Measurements from ENCODE around the gene NME4. TPM values are rescaled to one million over a fixed set of nuclear protein-coding genes. Genes with fewer than 3 reads are reported as not detected.

The NME4 gene
- polyA plus RNA-seq, 2 of the 4 experiments (the other 2 are of a cell fraction) = 239 to 349 TPM

GRCh38 chr16:379961-380761, 16.8 kb upstream of the NME4 start:
- Histone ChIP-seq H3K4me3 (peak overlapping the region; percentile 98), H3K4me1 (peaks cover 10% of the 10 kb centered on the region; the same call in 2 of the 3 replicates), H3K27ac (peak overlapping the region; percentile 92 to 97; a peak in 4 of 6 replicates), H3K4me2 (peak overlapping the region; percentile 100), H3K9me3 (no peaks in the 10 kb centered on the region)
- ATAC-seq = no peak
- FAIRE-seq = no peak
- TF ChIP-seq HMGXB4 (CRISPR knock-in tag; IDR thresholded peaks at IDR 0.05; ENCODE audit: borderline replicate concordance) = no peak
- TF ChIP-seq HEYL (CRISPR knock-in tag; IDR thresholded peaks at IDR 0.05) = no peak
- WGBS (ENCODE audit: missing lambda C conversion rate) = 80% methylated on average over 26 of the region's 27 CpGs
- CTCF ChIA-PET = interaction anchor here (1.2 to 3.4 kb wide), 4 partner anchors 9 to 273 kb away, joined by 4 to 11 read pairs (median 5); partner anchors contain the start of gene MRPL28
- POLR2A ChIA-PET = no interaction called here
- DNase-seq (ENCODE audit: low read depth in 1 of 2, low spot score in 1 of 2) = no peak

GRCh38 chr16:380762-381011, 16.3 kb upstream of the NME4 start:
- FAIRE-seq (no peak), ATAC-seq (peak; percentile 36 to 71; a peak in 4 of 6 replicates), DNase-seq (ENCODE audit: low read depth in 1 of 2, low spot score in 1 of 2) (no peak)
- Histone ChIP-seq H3K9me3 (no peaks in the 10 kb centered on the region), H3K4me3 (peak overlapping the region; percentile 98), H3K27ac (peak overlapping the region; percentile 92 to 97; a peak in 5 of 6 replicates), H3K4me1 (peaks cover 10% of the 10 kb centered on the region; the same call in 2 of the 3 replicates), H3K4me2 (peak overlapping the region; percentile 100)
- POLR2A ChIA-PET = no interaction called here
- CTCF ChIA-PET = interaction anchor here (0.8 to 3.4 kb wide), 5 partner anchors 10 to 274 kb away, joined by 3 to 11 read pairs (median 5); partner anchors contain the start of gene MRPL28
- TF ChIP-seq RCOR1 (IDR thresholded peaks at IDR 0.05; ENCODE audit: low read depth, low read length) = no peak
- no peak for TF ChIP-seq MAZ (IDR thresholded peaks at IDR 0.05; ENCODE audit: borderline replicate concordance, low read depth, low read length)
- no peak for TF ChIP-seq RAD21 (conservative IDR thresholded peaks at IDR 0.05 in 1 of 2, IDR thresholded peaks at IDR 0.05 in 1 of 2)
- no peak for TF ChIP-seq ZNF302 (CRISPR knock-in tag; IDR thresholded peaks at IDR 0.05)
- no peak for TF ChIP-seq CEBPB (IDR thresholded peaks at IDR 0.05)
- no peak for TF ChIP-seq RFX5 (IDR thresholded peaks at IDR 0.05)
- TF ChIP-seq POLR2AphosphoS2 (conservative IDR thresholded peaks at IDR 0.05; ENCODE audit: low read length) = no peak
- TF ChIP-seq CBX8 (IDR thresholded peaks at IDR 0.05) = no peak
- TF ChIP-seq ZFP36 (IDR thresholded peaks at IDR 0.05; ENCODE audit: borderline replicate concordance, partially characterized antibody) = no peak
- no peak for TF ChIP-seq BHLHE40 (IDR thresholded peaks at IDR 0.05; ENCODE audit: low read depth, low read length)
- no peak for TF ChIP-seq CHD2 (IDR thresholded peaks at IDR 0.05; ENCODE audit: low read length, partially characterized antibody)
- no peak for TF ChIP-seq RARB (CRISPR knock-in tag; IDR thresholded peaks at IDR 0.05)
- TF ChIP-seq JUN (IDR thresholded peaks at IDR 0.05) = no peak
- TF ChIP-seq TFCP2L1 (CRISPR knock-in tag; IDR thresholded peaks at IDR 0.05) = no peak
- TF ChIP-seq NPAS2 (CRISPR knock-in tag; IDR thresholded peaks at IDR 0.05; ENCODE audit: borderline replicate concordance) = no peak
- 53% methylated on average over 10 of the region's 12 CpGs for WGBS (ENCODE audit: missing lambda C conversion rate)

- Histone ChIP-seq H3K4me1 (peaks cover 10% of the 10 kb centered on the region; the same call in 2 of the 3 replicates), H3K4me2 (peak overlapping the region; percentile 100), H3K27ac (peak overlapping the region; percentile 92 to 97), H3K9me3 (no peaks in the 10 kb centered on the region), H3K4me3 (peak overlapping the region; percentile 98)
- peak; percentile 64 to 73 for ATAC-seq
- FAIRE-seq = no peak
- ChIA-PET POLR2A (no interaction called here), CTCF (interaction anchor here (0.8 to 3.4 kb wide), 5 partner anchors 10 to 274 kb away, joined by 3 to 11 read pairs (median 5); partner anchors contain the start of gene MRPL28)
- DNase-seq (ENCODE audit: low read depth in 1 of 2, low spot score in 1 of 2) = no peak
- WGBS (ENCODE audit: missing lambda C conversion rate) = 0% methylated on average over 4 of the region's 73 CpGs
- no peak for TF ChIP-seq CTCF (IDR thresholded peaks at IDR 0.05)
- TF ChIP-seq USF2 (IDR thresholded peaks at IDR 0.05) = no peak
- TF ChIP-seq HOXB5 (CRISPR knock-in tag; IDR thresholded peaks at IDR 0.05) = no peak
- TF ChIP-seq CBX2 (IDR thresholded peaks at IDR 0.05; ENCODE audit: borderline replicate concordance, low read depth) = no peak
- TF ChIP-seq RAD21 (conservative IDR thresholded peaks at IDR 0.05 in 1 of 2, IDR thresholded peaks at IDR 0.05 in 1 of 2) = no peak
- TF ChIP-seq CEBPB (IDR thresholded peaks at IDR 0.05) = no peak
- no peak for TF ChIP-seq RCOR1 (IDR thresholded peaks at IDR 0.05; ENCODE audit: low read depth, low read length)
Observed at GRCh38 chr16:381012-381788, 15.8 kb upstream of the NME4 start.
